ENCODE measurements around the gene ZNF385A.

The ZNF385A gene

DNA sequence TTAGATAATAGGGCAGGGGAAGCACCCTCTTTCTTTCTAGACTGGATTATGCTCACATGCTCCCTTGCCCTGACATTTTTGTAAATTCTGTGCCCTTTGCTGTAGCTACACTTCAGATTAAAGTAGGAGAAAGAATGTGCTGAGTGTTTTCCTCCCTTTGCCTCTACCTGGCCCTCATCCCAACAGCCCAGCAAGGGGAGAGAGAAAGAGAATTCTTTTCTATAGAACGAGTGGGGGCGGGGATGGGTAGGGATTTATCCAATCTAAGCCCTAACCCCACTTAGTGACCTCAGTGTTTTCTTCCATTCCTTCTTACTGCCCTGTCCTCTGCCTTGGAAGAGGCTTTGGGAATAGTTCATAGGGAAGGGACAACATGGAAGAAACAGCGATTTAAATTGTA lies 33.8 kb downstream of the ZNF385A start:
- TF ChIP-seq SIN3A (IDR thresholded peaks at IDR 0.05; ENCODE audit: borderline replicate concordance, insufficient read depth, low read length): no peak
- TF ChIP-seq, protein P1, sequence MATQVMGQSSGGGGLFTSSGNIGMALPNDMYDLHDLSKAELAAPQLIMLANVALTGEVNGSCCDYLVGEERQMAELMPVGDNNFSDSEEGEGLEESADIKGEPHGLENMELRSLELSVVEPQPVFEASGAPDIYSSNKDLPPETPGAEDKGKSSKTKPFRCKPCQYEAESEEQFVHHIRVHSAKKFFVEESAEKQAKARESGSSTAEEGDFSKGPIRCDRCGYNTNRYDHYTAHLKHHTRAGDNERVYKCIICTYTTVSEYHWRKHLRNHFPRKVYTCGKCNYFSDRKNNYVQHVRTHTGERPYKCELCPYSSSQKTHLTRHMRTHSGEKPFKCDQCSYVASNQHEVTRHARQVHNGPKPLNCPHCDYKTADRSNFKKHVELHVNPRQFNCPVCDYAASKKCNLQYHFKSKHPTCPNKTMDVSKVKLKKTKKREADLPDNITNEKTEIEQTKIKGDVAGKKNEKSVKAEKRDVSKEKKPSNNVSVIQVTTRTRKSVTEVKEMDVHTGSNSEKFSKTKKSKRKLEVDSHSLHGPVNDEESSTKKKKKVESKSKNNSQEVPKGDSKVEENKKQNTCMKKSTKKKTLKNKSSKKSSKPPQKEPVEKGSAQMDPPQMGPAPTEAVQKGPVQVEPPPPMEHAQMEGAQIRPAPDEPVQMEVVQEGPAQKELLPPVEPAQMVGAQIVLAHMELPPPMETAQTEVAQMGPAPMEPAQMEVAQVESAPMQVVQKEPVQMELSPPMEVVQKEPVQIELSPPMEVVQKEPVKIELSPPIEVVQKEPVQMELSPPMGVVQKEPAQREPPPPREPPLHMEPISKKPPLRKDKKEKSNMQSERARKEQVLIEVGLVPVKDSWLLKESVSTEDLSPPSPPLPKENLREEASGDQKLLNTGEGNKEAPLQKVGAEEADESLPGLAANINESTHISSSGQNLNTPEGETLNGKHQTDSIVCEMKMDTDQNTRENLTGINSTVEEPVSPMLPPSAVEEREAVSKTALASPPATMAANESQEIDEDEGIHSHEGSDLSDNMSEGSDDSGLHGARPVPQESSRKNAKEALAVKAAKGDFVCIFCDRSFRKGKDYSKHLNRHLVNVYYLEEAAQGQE (IDR thresholded peaks at IDR 0.05; ENCODE audit: insufficient read depth in 1 of 2, low read depth in 2 of 2, low read length in 2 of 2): no peak
- TF ChIP-seq POLR2AphosphoS5 (IDR thresholded peaks at IDR 0.05; ENCODE audit: low read depth, low read length): no peak
- no peak for TF ChIP-seq FOXP2 (optimal IDR thresholded peaks at IDR 0.05; ENCODE audit: borderline replicate concordance, extremely low read depth, extremely low read length, insufficient read depth)
- no peak for TF ChIP-seq TAF1 (IDR thresholded peaks at IDR 0.05; ENCODE audit: borderline replicate concordance, insufficient read depth, low read length)

DNA sequence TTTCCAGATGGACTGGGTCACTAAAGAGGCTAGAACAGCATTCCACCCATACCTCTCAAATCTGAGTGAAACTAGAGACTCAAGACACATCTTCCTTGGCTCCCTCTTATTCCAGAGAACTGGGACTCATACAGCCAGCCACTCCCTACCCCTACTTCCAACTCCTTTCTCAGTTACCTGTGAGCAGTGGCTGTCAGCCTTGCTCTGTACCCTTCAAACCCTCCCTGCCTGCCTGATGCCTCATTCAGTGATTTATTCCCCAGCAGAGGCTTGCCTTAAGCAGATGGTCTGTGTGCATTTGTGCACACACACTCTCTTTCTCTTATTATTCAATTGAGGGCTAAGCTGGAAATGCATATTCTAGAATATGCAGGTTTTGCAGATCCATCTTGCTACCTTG lies 34.9 kb downstream of the ZNF385A start:
- TF ChIP-seq FOXP2 (optimal IDR thresholded peaks at IDR 0.05; ENCODE audit: borderline replicate concordance, extremely low read depth, extremely low read length, insufficient read depth) (no peak), POLR2AphosphoS5 (IDR thresholded peaks at IDR 0.05; ENCODE audit: low read depth, low read length) (no peak), TAF1 (IDR thresholded peaks at IDR 0.05; ENCODE audit: borderline replicate concordance, insufficient read depth, low read length) (no peak), SIN3A (IDR thresholded peaks at IDR 0.05; ENCODE audit: borderline replicate concordance, insufficient read depth, low read length) (no peak)
- TF ChIP-seq, protein P1 (IDR thresholded peaks at IDR 0.05; ENCODE audit: insufficient read depth in 1 of 2, low read depth in 2 of 2, low read length in 2 of 2): no peak

DNA sequence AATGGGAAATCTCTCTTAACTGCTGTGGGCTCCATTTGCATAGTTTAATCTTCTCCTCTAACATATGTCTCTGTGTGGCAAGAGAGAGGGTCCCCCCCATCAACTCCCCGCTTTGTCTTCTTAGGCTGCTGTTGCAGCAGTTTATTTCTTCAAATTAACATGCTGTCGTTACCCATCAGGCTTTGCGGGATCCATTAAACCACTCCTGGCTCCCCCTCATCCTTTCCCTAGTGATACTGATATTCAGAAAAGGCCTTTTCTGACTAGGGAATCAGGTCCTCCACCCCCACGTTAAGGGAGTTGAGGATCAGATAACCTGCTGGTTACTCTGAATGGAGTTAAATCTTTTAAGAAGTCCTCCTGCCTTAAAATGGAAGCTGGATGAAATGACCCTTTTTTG lies 35.5 kb downstream of the ZNF385A start:
- no peak for TF ChIP-seq POLR2AphosphoS5 (IDR thresholded peaks at IDR 0.05; ENCODE audit: low read depth, low read length)
- no peak for TF ChIP-seq SIN3A (IDR thresholded peaks at IDR 0.05; ENCODE audit: borderline replicate concordance, insufficient read depth, low read length)
- TF ChIP-seq FOXP2 (optimal IDR thresholded peaks at IDR 0.05; ENCODE audit: borderline replicate concordance, extremely low read depth, extremely low read length, insufficient read depth): no peak
- TF ChIP-seq, protein P1 (IDR thresholded peaks at IDR 0.05; ENCODE audit: insufficient read depth in 1 of 2, low read depth in 2 of 2, low read length in 2 of 2): no peak
- TF ChIP-seq TAF1 (IDR thresholded peaks at IDR 0.05; ENCODE audit: borderline replicate concordance, insufficient read depth, low read length): no peak

DNA sequence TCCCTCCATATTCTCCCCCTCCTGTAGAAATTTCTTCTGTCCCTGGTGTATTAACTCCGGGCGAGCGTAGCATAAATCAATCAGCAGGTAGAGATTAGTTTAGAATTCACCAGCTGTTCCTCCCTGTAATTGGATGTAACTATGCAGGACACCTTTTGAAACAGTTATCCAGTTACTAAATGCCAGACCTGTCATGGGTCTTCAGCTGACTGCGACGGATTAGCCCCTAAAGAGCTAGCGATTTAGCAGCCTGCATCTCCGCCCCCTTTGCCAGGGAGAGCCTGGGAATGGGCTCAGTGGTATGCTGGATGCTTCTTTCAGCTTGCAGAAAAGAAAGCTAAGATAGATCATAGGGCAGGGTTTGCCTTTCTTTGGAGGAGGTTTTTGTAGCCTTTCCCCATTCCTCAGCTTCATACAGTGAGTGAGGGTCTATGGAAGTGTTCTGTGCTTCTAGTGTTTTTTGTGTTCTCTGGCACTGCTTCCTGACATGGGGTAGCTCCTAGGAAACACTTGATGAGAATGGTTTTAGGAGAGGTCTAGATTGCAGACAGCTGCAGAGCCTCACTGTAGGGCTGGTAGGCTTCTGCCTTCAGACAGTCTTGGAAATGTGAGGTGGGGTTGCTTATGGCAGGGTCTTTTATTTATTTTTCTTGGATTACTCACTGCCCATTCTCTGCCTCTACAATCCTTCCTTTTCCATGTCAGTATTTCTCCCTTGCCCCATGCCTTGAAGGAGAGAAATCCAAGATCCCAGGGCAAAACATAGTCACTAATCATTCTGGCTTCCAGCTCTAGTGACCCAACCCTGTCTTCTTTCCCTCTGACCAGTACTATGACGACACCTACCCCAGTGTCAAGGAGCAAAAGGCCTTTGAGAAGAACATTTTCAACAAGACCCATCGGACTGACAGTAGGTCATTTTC lies 42.9 kb downstream of the ZNF385A start:
- TF ChIP-seq, protein P1 (IDR thresholded peaks at IDR 0.05; ENCODE audit: insufficient read depth in 1 of 2, low read depth in 2 of 2, low read length in 2 of 2): no peak
- no peak for TF ChIP-seq SIN3A (IDR thresholded peaks at IDR 0.05; ENCODE audit: borderline replicate concordance, insufficient read depth, low read length)
- TF ChIP-seq TAF1 (IDR thresholded peaks at IDR 0.05; ENCODE audit: borderline replicate concordance, insufficient read depth, low read length): no peak
- no peak for TF ChIP-seq FOXP2 (optimal IDR thresholded peaks at IDR 0.05; ENCODE audit: borderline replicate concordance, extremely low read depth, extremely low read length, insufficient read depth)
- no peak for TF ChIP-seq POLR2AphosphoS5 (IDR thresholded peaks at IDR 0.05; ENCODE audit: low read depth, low read length)

Measured in PFSK-1 (cell line).